ENCODE results near the gene ELMO3. TPM values are rescaled to one million over a fixed set of nuclear protein-coding genes. Genes with fewer than 3 reads are reported as not detected.

The ELMO3 gene
- total and polyA plus RNA-seq, 2 of the 13 experiments (the other 11 are each of a cell fraction or from before 2014, with no cell fraction given): 2.6 to 4.0 TPM

DNA sequence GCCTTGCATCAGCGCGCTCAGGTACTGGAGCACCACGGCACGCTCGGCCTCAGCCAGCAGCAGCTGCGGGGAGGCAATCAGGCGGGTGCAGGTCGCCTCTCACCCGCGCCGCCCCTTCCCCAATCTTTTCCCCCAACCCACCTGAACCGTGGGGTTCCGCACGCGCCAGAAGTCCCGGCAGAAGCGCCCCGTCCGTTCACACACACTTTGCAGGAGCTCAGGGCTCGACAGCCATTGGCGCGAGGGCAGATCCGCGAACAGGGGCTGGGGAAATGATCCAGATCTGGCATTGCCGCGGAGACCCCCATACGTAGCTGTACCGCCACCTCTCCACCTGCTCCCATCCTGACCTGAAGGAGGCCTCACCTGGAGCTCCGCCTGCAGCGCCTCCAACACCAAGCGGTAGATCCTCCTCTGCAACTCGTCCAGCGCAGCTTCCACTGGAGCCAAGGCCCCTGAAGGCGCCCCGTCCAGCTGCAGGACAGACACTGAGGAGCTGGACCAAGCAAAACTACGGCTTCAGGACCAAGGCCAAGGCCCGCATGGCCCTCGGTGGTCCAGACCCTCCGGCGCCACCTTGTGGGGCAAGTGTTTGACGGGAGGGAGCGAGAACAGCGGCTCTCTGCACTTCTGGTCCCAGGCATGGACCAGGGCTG is 13.8 kb upstream of the ELMO3 start (continued):
- peak; percentile 58; the same call in 1 of the 2 replicates for TF ChIP-seq KLF15 (CRISPR knock-in tag; IDR thresholded peaks at IDR 0.05; ENCODE audit: borderline replicate concordance)
- peak; percentile 96 for TF ChIP-seq MYNN (CRISPR knock-in tag; IDR thresholded peaks at IDR 0.05; ENCODE audit: low read depth)
- TF ChIP-seq SP1 (IDR thresholded peaks at IDR 0.05): no peak
- peak; percentile 60 for TF ChIP-seq SP1 (CRISPR knock-in tag; IDR thresholded peaks at IDR 0.05)
- TF ChIP-seq, protein P1, sequence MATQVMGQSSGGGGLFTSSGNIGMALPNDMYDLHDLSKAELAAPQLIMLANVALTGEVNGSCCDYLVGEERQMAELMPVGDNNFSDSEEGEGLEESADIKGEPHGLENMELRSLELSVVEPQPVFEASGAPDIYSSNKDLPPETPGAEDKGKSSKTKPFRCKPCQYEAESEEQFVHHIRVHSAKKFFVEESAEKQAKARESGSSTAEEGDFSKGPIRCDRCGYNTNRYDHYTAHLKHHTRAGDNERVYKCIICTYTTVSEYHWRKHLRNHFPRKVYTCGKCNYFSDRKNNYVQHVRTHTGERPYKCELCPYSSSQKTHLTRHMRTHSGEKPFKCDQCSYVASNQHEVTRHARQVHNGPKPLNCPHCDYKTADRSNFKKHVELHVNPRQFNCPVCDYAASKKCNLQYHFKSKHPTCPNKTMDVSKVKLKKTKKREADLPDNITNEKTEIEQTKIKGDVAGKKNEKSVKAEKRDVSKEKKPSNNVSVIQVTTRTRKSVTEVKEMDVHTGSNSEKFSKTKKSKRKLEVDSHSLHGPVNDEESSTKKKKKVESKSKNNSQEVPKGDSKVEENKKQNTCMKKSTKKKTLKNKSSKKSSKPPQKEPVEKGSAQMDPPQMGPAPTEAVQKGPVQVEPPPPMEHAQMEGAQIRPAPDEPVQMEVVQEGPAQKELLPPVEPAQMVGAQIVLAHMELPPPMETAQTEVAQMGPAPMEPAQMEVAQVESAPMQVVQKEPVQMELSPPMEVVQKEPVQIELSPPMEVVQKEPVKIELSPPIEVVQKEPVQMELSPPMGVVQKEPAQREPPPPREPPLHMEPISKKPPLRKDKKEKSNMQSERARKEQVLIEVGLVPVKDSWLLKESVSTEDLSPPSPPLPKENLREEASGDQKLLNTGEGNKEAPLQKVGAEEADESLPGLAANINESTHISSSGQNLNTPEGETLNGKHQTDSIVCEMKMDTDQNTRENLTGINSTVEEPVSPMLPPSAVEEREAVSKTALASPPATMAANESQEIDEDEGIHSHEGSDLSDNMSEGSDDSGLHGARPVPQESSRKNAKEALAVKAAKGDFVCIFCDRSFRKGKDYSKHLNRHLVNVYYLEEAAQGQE (IDR thresholded peaks at IDR 0.05; ENCODE audit: borderline replicate concordance in 1 of 2, low read depth in 1 of 2, low read length in 2 of 2): peak in 1 of 2 experiments; percentile 99; a peak in 2 of 4 replicates
- TF ChIP-seq HOXA7 (CRISPR knock-in tag; IDR thresholded peaks at IDR 0.05): peak; percentile 93
- TF ChIP-seq TARDBP (CRISPR knock-in tag; IDR thresholded peaks at IDR 0.05): no peak
- TF ChIP-seq AKAP8 (CRISPR knock-in tag; IDR thresholded peaks at IDR 0.05): no peak
- TF ChIP-seq SALL1 (CRISPR knock-in tag; IDR thresholded peaks at IDR 0.05): peak; percentile 97
- TF ChIP-seq KDM4B (CRISPR knock-in tag; IDR thresholded peaks at IDR 0.05): peak; percentile 97
- TF ChIP-seq, protein P2, sequence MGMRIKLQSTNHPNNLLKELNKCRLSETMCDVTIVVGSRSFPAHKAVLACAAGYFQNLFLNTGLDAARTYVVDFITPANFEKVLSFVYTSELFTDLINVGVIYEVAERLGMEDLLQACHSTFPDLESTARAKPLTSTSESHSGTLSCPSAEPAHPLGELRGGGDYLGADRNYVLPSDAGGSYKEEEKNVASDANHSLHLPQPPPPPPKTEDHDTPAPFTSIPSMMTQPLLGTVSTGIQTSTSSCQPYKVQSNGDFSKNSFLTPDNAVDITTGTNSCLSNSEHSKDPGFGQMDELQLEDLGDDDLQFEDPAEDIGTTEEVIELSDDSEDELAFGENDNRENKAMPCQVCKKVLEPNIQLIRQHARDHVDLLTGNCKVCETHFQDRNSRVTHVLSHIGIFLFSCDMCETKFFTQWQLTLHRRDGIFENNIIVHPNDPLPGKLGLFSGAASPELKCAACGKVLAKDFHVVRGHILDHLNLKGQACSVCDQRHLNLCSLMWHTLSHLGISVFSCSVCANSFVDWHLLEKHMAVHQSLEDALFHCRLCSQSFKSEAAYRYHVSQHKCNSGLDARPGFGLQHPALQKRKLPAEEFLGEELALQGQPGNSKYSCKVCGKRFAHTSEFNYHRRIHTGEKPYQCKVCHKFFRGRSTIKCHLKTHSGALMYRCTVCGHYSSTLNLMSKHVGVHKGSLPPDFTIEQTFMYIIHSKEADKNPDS (CRISPR knock-in tag; IDR thresholded peaks at IDR 0.05): peak; percentile 72; the same call in 1 of the 2 replicates
- peak; percentile 91 for TF ChIP-seq HOXA3 (CRISPR knock-in tag; IDR thresholded peaks at IDR 0.05)
- TF ChIP-seq SAP130 (CRISPR knock-in tag; IDR thresholded peaks at IDR 0.05; ENCODE audit: low read depth): peak; percentile 98
- TF ChIP-seq CREM (IDR thresholded peaks at IDR 0.05): no peak
- no peak for TF ChIP-seq CREM (CRISPR knock-in tag; IDR thresholded peaks at IDR 0.05)
- TF ChIP-seq PCBP1 (IDR thresholded peaks at IDR 0.05; ENCODE audit: borderline replicate concordance, low read depth, low read length): no peak
- TF ChIP-seq ZNF251 (CRISPR knock-in tag; IDR thresholded peaks at IDR 0.05): no peak
- TF ChIP-seq SIX4 (CRISPR knock-in tag; IDR thresholded peaks at IDR 0.05): peak; percentile 83; the same call in 1 of the 2 replicates
- TF ChIP-seq, protein P3, sequence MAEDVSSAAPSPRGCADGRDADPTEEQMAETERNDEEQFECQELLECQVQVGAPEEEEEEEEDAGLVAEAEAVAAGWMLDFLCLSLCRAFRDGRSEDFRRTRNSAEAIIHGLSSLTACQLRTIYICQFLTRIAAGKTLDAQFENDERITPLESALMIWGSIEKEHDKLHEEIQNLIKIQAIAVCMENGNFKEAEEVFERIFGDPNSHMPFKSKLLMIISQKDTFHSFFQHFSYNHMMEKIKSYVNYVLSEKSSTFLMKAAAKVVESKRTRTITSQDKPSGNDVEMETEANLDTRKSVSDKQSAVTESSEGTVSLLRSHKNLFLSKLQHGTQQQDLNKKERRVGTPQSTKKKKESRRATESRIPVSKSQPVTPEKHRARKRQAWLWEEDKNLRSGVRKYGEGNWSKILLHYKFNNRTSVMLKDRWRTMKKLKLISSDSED (CRISPR knock-in tag; IDR thresholded peaks at IDR 0.05): peak; percentile 87; the same call in 1 of the 2 replicates
- TF ChIP-seq, protein P4, sequence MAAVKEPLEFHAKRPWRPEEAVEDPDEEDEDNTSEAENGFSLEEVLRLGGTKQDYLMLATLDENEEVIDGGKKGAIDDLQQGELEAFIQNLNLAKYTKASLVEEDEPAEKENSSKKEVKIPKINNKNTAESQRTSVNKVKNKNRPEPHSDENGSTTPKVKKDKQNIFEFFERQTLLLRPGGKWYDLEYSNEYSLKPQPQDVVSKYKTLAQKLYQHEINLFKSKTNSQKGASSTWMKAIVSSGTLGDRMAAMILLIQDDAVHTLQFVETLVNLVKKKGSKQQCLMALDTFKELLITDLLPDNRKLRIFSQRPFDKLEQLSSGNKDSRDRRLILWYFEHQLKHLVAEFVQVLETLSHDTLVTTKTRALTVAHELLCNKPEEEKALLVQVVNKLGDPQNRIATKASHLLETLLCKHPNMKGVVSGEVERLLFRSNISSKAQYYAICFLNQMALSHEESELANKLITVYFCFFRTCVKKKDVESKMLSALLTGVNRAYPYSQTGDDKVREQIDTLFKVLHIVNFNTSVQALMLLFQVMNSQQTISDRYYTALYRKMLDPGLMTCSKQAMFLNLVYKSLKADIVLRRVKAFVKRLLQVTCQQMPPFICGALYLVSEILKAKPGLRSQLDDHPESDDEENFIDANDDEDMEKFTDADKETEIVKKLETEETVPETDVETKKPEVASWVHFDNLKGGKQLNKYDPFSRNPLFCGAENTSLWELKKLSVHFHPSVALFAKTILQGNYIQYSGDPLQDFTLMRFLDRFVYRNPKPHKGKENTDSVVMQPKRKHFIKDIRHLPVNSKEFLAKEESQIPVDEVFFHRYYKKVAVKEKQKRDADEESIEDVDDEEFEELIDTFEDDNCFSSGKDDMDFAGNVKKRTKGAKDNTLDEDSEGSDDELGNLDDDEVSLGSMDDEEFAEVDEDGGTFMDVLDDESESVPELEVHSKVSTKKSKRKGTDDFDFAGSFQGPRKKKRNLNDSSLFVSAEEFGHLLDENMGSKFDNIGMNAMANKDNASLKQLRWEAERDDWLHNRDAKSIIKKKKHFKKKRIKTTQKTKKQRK (IDR thresholded peaks at IDR 0.05; ENCODE audit: low read length): no peak

Measured in HepG2 (cell line).